Measurements from ENCODE around the gene SHE. TPM values are rescaled to one million over a fixed set of nuclear protein-coding genes. Genes with fewer than 3 reads are reported as not detected.

The SHE gene
- total RNA-seq, 1 donor from 2014 or later: under 0.01 TPM

DNA sequence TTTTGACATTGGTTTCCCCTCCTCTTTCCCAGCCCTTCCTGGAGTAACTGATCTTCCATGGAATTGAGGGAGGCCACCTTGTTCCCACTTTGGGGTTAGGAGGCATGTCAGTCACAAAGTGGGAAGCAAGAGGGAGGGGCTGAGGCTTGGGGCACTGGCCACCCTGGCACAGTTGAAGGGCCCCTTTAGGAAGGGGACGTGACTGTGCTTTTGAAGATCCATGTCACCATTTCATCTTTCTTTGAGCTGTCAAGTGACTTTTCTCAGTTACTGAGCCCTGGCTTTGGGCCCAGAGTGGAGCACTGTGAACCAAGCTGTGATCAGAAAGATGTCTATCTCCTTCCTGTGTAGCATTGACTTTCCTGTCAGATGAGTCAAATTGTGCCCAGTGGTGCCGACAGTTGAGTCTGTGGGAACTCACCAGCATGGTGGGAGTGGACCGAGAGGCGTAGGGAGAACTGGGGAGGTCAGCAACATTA lies 38.7 kb downstream of the SHE start:
- TF ChIP-seq, protein P1, sequence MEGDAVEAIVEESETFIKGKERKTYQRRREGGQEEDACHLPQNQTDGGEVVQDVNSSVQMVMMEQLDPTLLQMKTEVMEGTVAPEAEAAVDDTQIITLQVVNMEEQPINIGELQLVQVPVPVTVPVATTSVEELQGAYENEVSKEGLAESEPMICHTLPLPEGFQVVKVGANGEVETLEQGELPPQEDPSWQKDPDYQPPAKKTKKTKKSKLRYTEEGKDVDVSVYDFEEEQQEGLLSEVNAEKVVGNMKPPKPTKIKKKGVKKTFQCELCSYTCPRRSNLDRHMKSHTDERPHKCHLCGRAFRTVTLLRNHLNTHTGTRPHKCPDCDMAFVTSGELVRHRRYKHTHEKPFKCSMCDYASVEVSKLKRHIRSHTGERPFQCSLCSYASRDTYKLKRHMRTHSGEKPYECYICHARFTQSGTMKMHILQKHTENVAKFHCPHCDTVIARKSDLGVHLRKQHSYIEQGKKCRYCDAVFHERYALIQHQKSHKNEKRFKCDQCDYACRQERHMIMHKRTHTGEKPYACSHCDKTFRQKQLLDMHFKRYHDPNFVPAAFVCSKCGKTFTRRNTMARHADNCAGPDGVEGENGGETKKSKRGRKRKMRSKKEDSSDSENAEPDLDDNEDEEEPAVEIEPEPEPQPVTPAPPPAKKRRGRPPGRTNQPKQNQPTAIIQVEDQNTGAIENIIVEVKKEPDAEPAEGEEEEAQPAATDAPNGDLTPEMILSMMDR (conservative IDR thresholded peaks at IDR 0.05; ENCODE audit: low read depth, low read length): no peak
- no peak for DNase-seq (ENCODE audit: low read depth)
- no peak overlapping the region for H3K4me3 ChIP-seq (ENCODE audit: low read depth, low read length)

DNA sequence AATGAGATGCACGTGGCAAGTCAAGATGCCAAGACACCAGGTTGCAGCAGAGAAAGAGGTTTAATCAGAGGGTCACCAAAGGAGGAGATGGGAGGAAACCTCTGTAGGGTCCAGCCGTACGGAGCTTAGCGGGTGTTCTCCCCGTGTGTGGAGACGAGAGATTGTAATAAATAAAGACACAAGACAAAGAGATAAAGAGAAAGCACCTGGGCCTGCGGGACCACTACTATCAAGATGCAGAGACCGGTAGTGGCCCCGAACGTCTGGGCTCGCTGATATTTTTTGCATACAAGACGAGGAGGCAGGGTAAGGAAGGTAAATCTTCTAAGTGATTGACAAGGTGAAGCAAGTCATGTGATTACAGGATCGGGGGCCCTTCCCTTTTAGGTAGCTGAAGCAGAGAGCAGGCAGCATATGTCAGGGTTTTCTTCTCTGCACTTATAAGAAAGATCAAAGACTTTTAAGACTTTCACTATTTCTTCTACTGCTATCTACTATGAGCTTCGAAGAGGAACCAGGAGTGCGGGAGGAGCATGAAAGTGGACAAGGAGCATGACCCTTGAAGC lies 41.4 kb downstream of the SHE start:
- DNase-seq (ENCODE audit: low read depth): no peak
- TF ChIP-seq, protein P1 (conservative IDR thresholded peaks at IDR 0.05; ENCODE audit: low read depth, low read length): no peak
- H3K4me3 ChIP-seq (ENCODE audit: low read depth, low read length): no peak overlapping the region

DNA sequence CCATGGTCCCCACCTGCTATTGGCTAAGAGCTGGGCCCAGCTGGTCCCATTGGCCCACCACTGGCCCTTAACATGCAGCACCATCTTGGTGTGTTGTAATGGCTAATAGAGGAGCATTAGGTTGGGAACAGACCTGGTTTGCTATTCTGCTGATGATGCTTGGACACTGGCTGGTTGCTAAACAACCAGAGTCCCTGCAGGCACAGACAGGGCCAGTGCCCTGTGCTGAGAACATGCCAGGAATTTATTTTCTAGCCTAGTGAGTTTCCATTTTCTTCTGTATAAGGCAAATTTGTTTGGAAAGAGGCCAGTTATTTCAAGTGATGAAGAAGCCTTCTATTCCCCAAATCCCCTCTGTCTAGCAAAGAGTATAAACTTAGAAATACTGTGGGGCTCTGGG lies 43.1 kb downstream of the SHE start:
- no peak for DNase-seq (ENCODE audit: low read depth)
- TF ChIP-seq, protein P1 (conservative IDR thresholded peaks at IDR 0.05; ENCODE audit: low read depth, low read length): no peak
- no peak overlapping the region for H3K4me3 ChIP-seq (ENCODE audit: low read depth, low read length)

DNA sequence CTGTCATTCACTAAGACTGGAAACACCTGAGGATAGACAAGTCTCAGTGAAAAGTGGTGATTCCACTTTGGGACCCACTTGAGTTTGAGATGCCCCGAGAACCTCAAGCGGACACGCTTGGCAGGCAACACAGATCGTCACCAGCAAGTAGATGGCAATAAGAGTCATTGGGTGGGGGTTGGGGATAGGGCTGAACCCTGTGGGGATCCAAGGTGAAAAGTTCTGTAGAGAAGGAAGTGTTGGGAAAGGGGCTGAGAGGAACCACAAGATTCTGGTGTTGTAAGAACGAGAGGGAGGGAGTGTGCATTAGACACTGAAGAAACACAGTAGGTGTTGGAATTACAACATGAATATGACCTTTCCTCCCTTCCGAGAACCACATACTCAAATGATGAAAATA lies 45.6 kb downstream of the SHE start:
- no peak overlapping the region for H3K4me3 ChIP-seq (ENCODE audit: low read depth, low read length)

DNA sequence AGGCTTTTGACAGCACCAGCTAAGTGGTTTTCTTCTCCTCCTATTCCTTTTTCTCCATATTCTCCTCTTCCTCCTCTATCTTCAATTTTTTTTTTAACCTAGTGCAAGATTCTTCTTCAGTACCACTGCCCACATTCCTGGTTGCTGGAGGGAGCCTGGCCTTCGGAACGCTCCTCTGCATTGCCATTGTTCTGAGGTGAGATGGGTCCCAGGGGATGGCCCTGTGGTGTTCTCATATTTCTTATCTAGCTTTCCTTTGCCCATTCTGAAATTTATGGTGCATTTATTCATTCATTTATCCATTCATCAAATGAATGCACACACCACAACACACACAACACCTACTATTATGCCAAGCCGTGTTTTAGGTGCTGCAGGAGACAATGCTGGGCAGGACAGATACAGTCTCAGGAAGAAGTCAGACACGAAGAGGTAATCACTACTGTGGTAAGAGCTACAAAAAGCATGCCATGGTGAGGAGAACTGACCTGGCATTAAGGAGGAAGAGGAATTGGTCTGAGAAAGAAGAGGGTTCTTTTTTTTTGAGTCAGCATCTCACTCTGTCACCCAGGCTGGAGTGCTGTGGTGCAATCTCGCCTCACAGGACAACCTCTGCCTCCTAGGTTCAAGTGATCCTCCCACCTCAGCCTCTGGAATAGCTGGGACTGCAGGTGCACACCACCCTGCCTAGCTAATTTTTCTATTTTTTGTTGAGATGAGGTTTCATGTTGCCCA lies 47.7 kb downstream of the SHE start:
- no peak for DNase-seq (ENCODE audit: low read depth)
- TF ChIP-seq, protein P1 (conservative IDR thresholded peaks at IDR 0.05; ENCODE audit: low read depth, low read length): no peak
- no peak overlapping the region for H3K4me3 ChIP-seq (ENCODE audit: low read depth, low read length)

More for the DNA sequence above, 45.6 kb downstream of the SHE start:
- TF ChIP-seq, protein P1 (conservative IDR thresholded peaks at IDR 0.05; ENCODE audit: low read depth, low read length): no peak
- DNase-seq (ENCODE audit: low read depth): no peak

DNA sequence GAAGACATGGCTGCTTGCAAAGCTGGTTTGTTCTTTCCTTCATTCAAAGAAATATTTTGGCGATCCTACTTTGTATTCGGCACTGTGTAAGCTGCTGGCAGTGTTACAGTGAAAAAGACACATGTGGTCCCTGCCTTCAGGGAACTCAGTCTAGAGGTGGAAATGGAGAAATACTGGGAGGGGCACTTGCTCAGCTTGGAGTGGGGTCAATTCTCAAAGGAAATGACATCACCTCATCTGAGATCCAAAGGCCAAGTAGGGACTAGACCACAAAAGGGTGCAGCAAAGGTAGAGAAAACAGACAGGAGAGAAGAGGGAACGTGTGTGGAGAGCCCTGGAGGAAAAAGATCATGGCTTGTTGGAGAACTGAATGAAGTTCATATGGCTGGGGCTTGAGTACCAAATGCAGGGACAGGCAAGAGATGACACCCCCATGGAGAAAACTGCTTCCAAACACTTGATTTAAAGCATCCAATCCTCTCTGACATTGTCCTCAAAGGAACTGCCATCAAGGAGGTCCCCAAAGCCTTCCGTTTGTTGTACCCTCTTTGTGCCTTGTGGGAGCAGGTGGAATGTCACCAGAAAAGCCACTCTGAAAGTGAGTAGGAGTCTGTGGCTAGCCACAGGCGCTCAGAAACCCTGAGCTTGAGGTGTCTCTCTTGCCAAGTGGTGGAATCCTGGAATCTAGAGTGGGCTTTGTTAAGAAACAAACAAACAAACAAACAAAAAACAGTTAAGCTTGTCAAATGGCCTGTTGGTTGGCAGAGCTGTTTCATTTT lies 48.4 kb downstream of the SHE start:
- TF ChIP-seq, protein P1 (conservative IDR thresholded peaks at IDR 0.05; ENCODE audit: low read depth, low read length): no peak
- H3K4me3 ChIP-seq (ENCODE audit: low read depth, low read length): no peak overlapping the region
- DNase-seq (ENCODE audit: low read depth): no peak
